Measurements from ENCODE around the gene XPNPEP3. TPM values are rescaled to one million over a fixed set of nuclear protein-coding genes. Genes with fewer than 3 reads are reported as not detected.

XPNPEP3 gene
- polyA plus RNA-seq, 1 donor (not counting 4 experiments of a cell fraction or from before 2014, with no cell fraction given), result 21.1 TPM

GRCh38 chr22:40950962-40951794 is 94.2 kb downstream of the XPNPEP3 start, which contains the start of gene RBX1:
Gene RBX1, plus strand, starts transcription at chr22:40951378. Its CDS starts 21 bp downstream, at chr22:40951399.
- H3K27ac ChIP-seq (ENCODE audit: control insufficient read depth, insufficient read depth, low read length), result peak within 1 kb of the TSS; percentile 93
- H2AFZ ChIP-seq (ENCODE audit: control insufficient read depth, low read length), result peak within 1 kb of the TSS; percentile 89
- no peaks in the 10 kb centered on the region for H3K9me3 ChIP-seq (ENCODE audit: control insufficient read depth, low read depth, low read length)
- TF ChIP-seq CTCF (optimal IDR thresholded peaks at IDR 0.05 in 1 of 3, IDR thresholded peaks at IDR 0.05 in 1 of 3, conservative IDR thresholded peaks at IDR 0.05 in 1 of 3; ENCODE audit: extremely low read depth in 1 of 3, insufficient read depth in 2 of 3, low read length in 3 of 3), result no peak
- no peaks in the 10 kb centered on the region for H3K9me1 ChIP-seq (ENCODE audit: control insufficient read depth, extremely low read depth, insufficient read depth, low read length)
- H3K79me2 ChIP-seq (ENCODE audit: control insufficient read depth, insufficient read depth, low read length), result peaks cover 47% of the 10 kb centered on the region
- H3K4me2 ChIP-seq (ENCODE audit: control insufficient read depth, extremely low read depth, insufficient read depth, low read depth, low read length), result peak within 1 kb of the TSS; percentile 96
- peaks cover 3% of the 10 kb centered on the region for H4K20me1 ChIP-seq (ENCODE audit: control insufficient read depth, extremely low read depth, insufficient read depth, low read length)
- peaks cover 22% of the 10 kb centered on the region for H3K4me1 ChIP-seq (ENCODE audit: control insufficient read depth, extremely low read depth, insufficient read depth, low read length)
- peak within 1 kb of the TSS; percentile 99 for H3K9ac ChIP-seq (ENCODE audit: control insufficient read depth, extremely low read depth, insufficient read depth, low read length)
- H3K4me3 ChIP-seq (ENCODE audit: control insufficient read depth in 2 of 3, extremely low read depth in 1 of 3, insufficient read depth in 2 of 3, low read depth in 1 of 3, low read length in 3 of 3), result peak within 1 kb of the TSS; percentile 60 to 96 (median 84)
- dilution Hi-C loops (cut with MboI; ENCODE audit: extremely low pct_ligation_motif_present, low sequenced_read_pairs), result no loop called here
- FAIRE-seq, result peak; percentile 83
- H3K36me3 ChIP-seq (ENCODE audit: control insufficient read depth in 2 of 2, extremely low read depth in 1 of 2, insufficient read depth in 2 of 2, low read length in 2 of 2), result peaks cover 2 to 21% of the 10 kb centered on the region in 2 experiments
- DNase-seq (ENCODE audit: low read depth, low spot score), result peak; percentile 95
- no peaks in the 10 kb centered on the region for H3K27me3 ChIP-seq (ENCODE audit: control insufficient read depth, extremely low read depth, insufficient read depth, low read length)

GRCh38 chr22:40951795-40952605 is 95.1 kb downstream of the XPNPEP3 start:
- H3K36me3 ChIP-seq (ENCODE audit: control insufficient read depth in 2 of 2, extremely low read depth in 1 of 2, insufficient read depth in 2 of 2, low read length in 2 of 2), result peaks cover 4 to 21% of the 10 kb centered on the region in 2 experiments
- no peak for DNase-seq (ENCODE audit: low read depth, low spot score)
- peaks cover 52% of the 10 kb centered on the region for H3K79me2 ChIP-seq (ENCODE audit: control insufficient read depth, insufficient read depth, low read length)

More at GRCh38 chr22:40951795-40952605, 95.1 kb downstream of the XPNPEP3 start:
- H2AFZ ChIP-seq (ENCODE audit: control insufficient read depth, low read length), result peak overlapping the region; percentile 41
- H3K9ac ChIP-seq (ENCODE audit: control insufficient read depth, extremely low read depth, insufficient read depth, low read length), result peak overlapping the region; percentile 97
- peaks cover 3% of the 10 kb centered on the region for H4K20me1 ChIP-seq (ENCODE audit: control insufficient read depth, extremely low read depth, insufficient read depth, low read length)
- H3K9me1 ChIP-seq (ENCODE audit: control insufficient read depth, extremely low read depth, insufficient read depth, low read length), result no peaks in the 10 kb centered on the region
- H3K4me1 ChIP-seq (ENCODE audit: control insufficient read depth, extremely low read depth, insufficient read depth, low read length), result peaks cover 22% of the 10 kb centered on the region
- TF ChIP-seq CTCF (optimal IDR thresholded peaks at IDR 0.05 in 1 of 3, IDR thresholded peaks at IDR 0.05 in 1 of 3, conservative IDR thresholded peaks at IDR 0.05 in 1 of 3; ENCODE audit: extremely low read depth in 1 of 3, insufficient read depth in 2 of 3, low read length in 3 of 3) (no peak), EZH2 (IDR thresholded peaks at IDR 0.05; ENCODE audit: low read length) (no peak)
- no peaks in the 10 kb centered on the region for H3K27me3 ChIP-seq (ENCODE audit: control insufficient read depth, extremely low read depth, insufficient read depth, low read length)
- peak; percentile 32 for FAIRE-seq
- H3K27ac ChIP-seq (ENCODE audit: control insufficient read depth, insufficient read depth, low read length), result peak overlapping the region; percentile 93
- peak overlapping the region; percentile 96 for H3K4me2 ChIP-seq (ENCODE audit: control insufficient read depth, extremely low read depth, insufficient read depth, low read depth, low read length)
- dilution Hi-C loops (cut with MboI; ENCODE audit: extremely low pct_ligation_motif_present, low sequenced_read_pairs), result no loop called here
- H3K9me3 ChIP-seq (ENCODE audit: control insufficient read depth, low read depth, low read length), result no peaks in the 10 kb centered on the region
- H3K4me3 ChIP-seq (ENCODE audit: control insufficient read depth in 2 of 3, extremely low read depth in 1 of 3, insufficient read depth in 2 of 3, low read depth in 1 of 3, low read length in 3 of 3), result peak overlapping the region; percentile 60 to 77 (median 76)

Data from keratinocyte (primary cell).